Stimulated activated effector memory CD8-positive, alpha-beta T cell treated with anti-CD3 and anti-CD28 coated beads, Interleukin-12 subunit alpha, Interleukin-12 subunit beta, amount 100 ng/mL, for 72 hours (primary cell): ENCODE results near the gene TRPM4.
"Not testable (repeated sequence)": the region's sequence is repeated elsewhere in the genome, so short reads cannot be mapped to it uniquely, and the experiment has no call there.

Experiments used
- ATAC-seq: fragments of 150-1000 bp; cut with Tn5 transposase; 2 replicates; pipeline ENCODE4 v1.10.0; 2021
- DNase-seq, 2 donors: peaks; one replicate each; pipeline ENCODE4 v3.0.0; 2021 to 2022; ENCODE audit warnings: low spot score in 2 of 2
- H3K27ac Mint-ChIP-seq: one replicate; pipeline ENCODE4 v1.8.0; 2022; ENCODE audit warnings: mild to moderate bottlenecking, mixed read lengths
- H3K36me3 Mint-ChIP-seq: one replicate; pipeline ENCODE4 v1.8.0; 2022; ENCODE audit warnings: mild to moderate bottlenecking, mixed read lengths
- H3K4me1 Mint-ChIP-seq: one replicate; pipeline ENCODE4 v1.8.0; 2022; ENCODE audit warnings: mixed read lengths
- H3K4me3 Mint-ChIP-seq: one replicate; pipeline ENCODE4 v1.8.0; 2022; ENCODE audit warnings: mild to moderate bottlenecking, mixed read lengths
- H3K9me3 Mint-ChIP-seq: one replicate; pipeline ENCODE4 v1.8.0; 2022; ENCODE audit warnings: mixed read lengths

The TRPM4 gene

GRCh38 chr19:49154279-49154678 lies 3.3 kb upstream of the TRPM4 start:
- H3K36me3 Mint-ChIP-seq = no peaks in the 10 kb centered on the region
- no peak overlapping the region for H3K27ac Mint-ChIP-seq
- H3K4me1 Mint-ChIP-seq = peaks cover 34% of the 10 kb centered on the region
- peaks cover 5% of the 10 kb centered on the region for H3K9me3 Mint-ChIP-seq
- DNase-seq = no peak
- ATAC-seq = no peak
- H3K4me3 Mint-ChIP-seq = no peak overlapping the region

GRCh38 chr19:49155005-49155819 lies 2.4 kb upstream of the TRPM4 start, which contains the start of gene HRC:
Gene HRC (minus strand): TSS chr19:49155396. CDS start chr19:49155237, 159 bp downstream.
- Mint-ChIP-seq H3K36me3 (no peaks in the 10 kb centered on the region), H3K27ac (no peak within 1 kb of the TSS), H3K4me3 (no peak within 1 kb of the TSS), H3K4me1 (peaks cover 26% of the 10 kb centered on the region), H3K9me3 (peaks cover 5% of the 10 kb centered on the region)
- ATAC-seq (no peak), DNase-seq (no peak)

- Mint-ChIP-seq H3K4me3 (no peak overlapping the region), H3K4me1 (peaks cover 22% of the 10 kb centered on the region), H3K27ac (no peak overlapping the region), H3K9me3 (peaks cover 5% of the 10 kb centered on the region), H3K36me3 (no peaks in the 10 kb centered on the region)
- DNase-seq (no peak), ATAC-seq (no peak)
These were observed 1.7 kb upstream of the TRPM4 start for GRCh38 chr19:49155820-49156346.

GRCh38 chr19:49160450-49161189 lies 3.0 kb downstream of the TRPM4 start:
- ATAC-seq (no peak), DNase-seq (no peak)
- no peak overlapping the region for H3K4me3 Mint-ChIP-seq
- no peaks in the 10 kb centered on the region for H3K36me3 Mint-ChIP-seq
- H3K4me1 Mint-ChIP-seq = peaks cover 7% of the 10 kb centered on the region
- H3K9me3 Mint-ChIP-seq = no peaks in the 10 kb centered on the region
- no peak overlapping the region for H3K27ac Mint-ChIP-seq

GRCh38 chr19:49161987-49162386 lies 4.4 kb downstream of the TRPM4 start:
- Mint-ChIP-seq H3K27ac (no peak overlapping the region), H3K4me1 (peaks cover 12% of the 10 kb centered on the region), H3K4me3 (no peak overlapping the region), H3K36me3 (no peaks in the 10 kb centered on the region), H3K9me3 (no peaks in the 10 kb centered on the region)
- ATAC-seq (no peak), DNase-seq (no peak)

GRCh38 chr19:49165111-49165750 lies 7.6 kb downstream of the TRPM4 start:
- no peaks in the 10 kb centered on the region for H3K36me3 Mint-ChIP-seq
- DNase-seq (no peak), ATAC-seq (no peak)
- H3K9me3 Mint-ChIP-seq = no peaks in the 10 kb centered on the region
- no peak overlapping the region for H3K4me3 Mint-ChIP-seq
- H3K4me1 Mint-ChIP-seq = peaks cover 5% of the 10 kb centered on the region
- H3K27ac Mint-ChIP-seq = no peak overlapping the region

GRCh38 chr19:49165865-49166301 lies 8.3 kb downstream of the TRPM4 start:
- H3K36me3 Mint-ChIP-seq = no peaks in the 10 kb centered on the region
- no peak for DNase-seq
- no peak for ATAC-seq
- no peak overlapping the region for H3K27ac Mint-ChIP-seq
- peaks cover 5% of the 10 kb centered on the region for H3K4me1 Mint-ChIP-seq
- no peaks in the 10 kb centered on the region for H3K9me3 Mint-ChIP-seq
- no peak overlapping the region for H3K4me3 Mint-ChIP-seq

DNA sequence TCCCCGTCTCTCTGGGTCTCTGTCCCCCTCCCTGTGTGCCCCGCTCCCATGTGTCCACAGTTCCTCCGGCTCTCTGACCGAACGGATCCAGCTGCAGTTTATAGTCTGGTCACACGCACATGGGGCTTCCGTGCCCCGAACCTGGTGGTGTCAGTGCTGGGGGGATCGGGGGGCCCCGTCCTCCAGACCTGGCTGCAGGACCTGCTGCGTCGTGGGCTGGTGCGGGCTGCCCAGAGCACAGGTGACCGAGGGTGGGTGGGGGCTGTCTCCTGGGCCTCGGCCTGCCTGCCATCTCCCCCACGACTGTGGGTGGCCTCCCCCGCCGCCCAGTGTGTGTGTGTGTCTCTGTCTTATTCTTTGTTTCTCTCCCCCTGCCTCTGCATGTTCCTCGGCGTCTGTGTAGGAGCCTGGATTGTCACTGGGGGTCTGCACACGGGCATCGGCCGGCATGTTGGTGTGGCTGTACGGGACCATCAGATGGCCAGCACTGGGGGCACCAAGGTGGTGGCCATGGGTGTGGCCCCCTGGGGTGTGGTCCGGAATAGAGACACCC lies 10.3 kb downstream of the TRPM4 start:
- Mint-ChIP-seq H3K36me3 (no peaks in the 10 kb centered on the region), H3K4me3 (no peak overlapping the region), H3K27ac (no peak overlapping the region), H3K4me1 (peaks cover 5% of the 10 kb centered on the region), H3K9me3 (no peaks in the 10 kb centered on the region)
- no peak for ATAC-seq
- DNase-seq = no peak

DNA sequence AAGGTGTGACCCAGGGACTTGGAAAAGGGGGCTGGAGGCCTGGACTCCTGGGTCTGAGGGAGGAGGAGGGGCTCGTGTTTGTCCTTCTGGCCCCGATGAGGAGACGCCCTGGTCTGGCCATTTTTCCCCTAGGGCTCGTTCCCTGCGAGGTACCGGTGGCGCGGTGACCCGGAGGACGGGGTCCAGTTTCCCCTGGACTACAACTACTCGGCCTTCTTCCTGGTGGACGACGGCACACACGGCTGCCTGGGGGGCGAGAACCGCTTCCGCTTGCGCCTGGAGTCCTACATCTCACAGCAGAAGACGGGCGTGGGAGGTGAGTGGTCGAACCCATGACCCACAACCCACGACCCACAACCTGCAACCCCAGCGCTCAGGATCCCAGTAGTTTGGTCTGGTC lies 10.8 kb downstream of the TRPM4 start:
- Mint-ChIP-seq H3K9me3 (no peaks in the 10 kb centered on the region), H3K4me1 (peaks cover 5% of the 10 kb centered on the region), H3K36me3 (no peaks in the 10 kb centered on the region), H3K27ac (no peak overlapping the region), H3K4me3 (no peak overlapping the region)
- DNase-seq = no peak
- ATAC-seq = no peak

GRCh38 chr19:49173198-49173597 lies 15.6 kb downstream of the TRPM4 start:
- DNase-seq = no peak
- Mint-ChIP-seq H3K9me3 (no peaks in the 10 kb centered on the region), H3K4me1 (peaks cover 6% of the 10 kb centered on the region), H3K27ac (no peak overlapping the region), H3K36me3 (no peaks in the 10 kb centered on the region), H3K4me3 (no peak overlapping the region)
- no peak for ATAC-seq

- H3K36me3 Mint-ChIP-seq = no peaks in the 10 kb centered on the region
These were observed 23.1 kb downstream of the TRPM4 start for GRCh38 chr19:49180659-49181058.

GRCh38 chr19:49182010-49182847 lies 24.6 kb downstream of the TRPM4 start:
- not testable (repeated sequence) for H3K9me3 Mint-ChIP-seq, DNase-seq, H3K27ac Mint-ChIP-seq, H3K4me1 Mint-ChIP-seq, ATAC-seq, H3K36me3 Mint-ChIP-seq, H3K4me3 Mint-ChIP-seq

More at GRCh38 chr19:49180659-49181058, 23.1 kb downstream of the TRPM4 start:
- peaks cover 6% of the 10 kb centered on the region for H3K4me1 Mint-ChIP-seq
- no peak overlapping the region for H3K4me3 Mint-ChIP-seq
- DNase-seq (no peak), ATAC-seq (no peak)
- peaks cover 8% of the 10 kb centered on the region for H3K9me3 Mint-ChIP-seq
- no peak overlapping the region for H3K27ac Mint-ChIP-seq

DNA sequence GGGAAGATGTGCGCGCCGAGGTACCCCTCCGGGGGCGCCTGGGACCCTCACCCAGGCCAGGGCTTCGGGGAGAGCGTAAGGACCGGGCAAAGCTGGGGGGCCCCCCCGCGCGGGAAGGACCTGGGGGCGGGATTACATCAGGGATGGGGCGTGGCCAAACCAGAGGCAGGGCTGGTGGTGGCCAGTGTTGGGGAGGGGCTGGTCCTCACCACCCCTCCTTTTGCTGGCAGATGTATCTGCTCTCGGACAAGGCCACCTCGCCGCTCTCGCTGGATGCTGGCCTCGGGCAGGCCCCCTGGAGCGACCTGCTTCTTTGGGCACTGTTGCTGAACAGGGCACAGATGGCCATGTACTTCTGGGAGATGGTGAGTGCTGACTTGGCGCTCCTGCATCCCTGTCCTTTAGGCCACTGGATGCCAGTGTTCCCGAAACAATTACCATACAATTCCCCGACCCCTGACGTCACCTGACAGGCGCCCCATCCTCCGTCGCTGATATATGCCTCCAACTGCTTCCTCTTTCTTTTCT lies 25.3 kb downstream of the TRPM4 start:
- Mint-ChIP-seq H3K27ac (no peak overlapping the region), H3K4me1 (no peaks in the 10 kb centered on the region), H3K36me3 (no peaks in the 10 kb centered on the region), H3K9me3 (peaks cover 8% of the 10 kb centered on the region), H3K4me3 (no peak overlapping the region)
- DNase-seq = no peak
- ATAC-seq = no peak

DNA sequence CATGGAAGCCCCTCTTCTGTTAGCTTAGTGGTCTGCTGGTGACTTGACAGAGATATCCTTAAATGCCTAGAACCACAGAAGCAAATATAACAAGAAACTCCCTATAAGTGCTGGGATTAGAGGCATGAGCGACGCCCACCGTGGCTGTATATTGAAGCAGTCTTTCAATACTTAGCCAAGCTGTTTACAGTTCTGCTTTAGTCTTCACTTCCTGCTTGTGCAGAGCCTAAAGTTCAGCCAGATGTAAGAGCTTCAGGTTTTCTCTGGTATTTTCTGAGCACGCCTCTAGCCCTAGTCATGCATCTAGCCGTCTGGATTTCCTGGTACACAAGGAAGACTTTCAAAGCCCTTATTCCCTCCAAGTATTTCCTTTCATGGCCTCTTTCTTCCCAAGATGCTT lies 28.5 kb downstream of the TRPM4 start:
- no peak for DNase-seq
- no peak for ATAC-seq
- peaks cover 8% of the 10 kb centered on the region for H3K9me3 Mint-ChIP-seq
- no peak overlapping the region for H3K4me3 Mint-ChIP-seq
- no peaks in the 10 kb centered on the region for H3K36me3 Mint-ChIP-seq
- H3K27ac Mint-ChIP-seq = no peak overlapping the region
- H3K4me1 Mint-ChIP-seq = peaks cover 9% of the 10 kb centered on the region
